HCT116 (cell line): ENCODE data around the gene RGN. TPM values are rescaled to one million over a fixed set of nuclear protein-coding genes. Genes with fewer than 3 reads are reported as not detected.

Experiments used
- ATAC-seq: fragments of 200-7000 bp; cut with Tn5 transposase; 2 replicates; pipeline ENCODE4 v1.9.1; 2020; ENCODE audit warnings: mild to moderate bottlenecking, moderate library complexity
- BruUV-seq: library from RNA; stranded (reverse); fragments of 400-500 nt; replicated peaks from 2 replicates; lab custom pipeline; 2021; lab: Mats Ljungman, UMichigan
- CTCF ChIA-PET: fragments of 300-600 bp; sonication (Branson Sonifier 250); formaldehyde crosslinking; loops from one replicate; lab custom pipeline; 2021; ENCODE audit warnings: antibody characterized with exemption; lab: Charles Lee
- POLR2A ChIA-PET: fragments of 300-600, 350-600 bp; sonication (Branson Sonifier 250); formaldehyde crosslinking; loops from one replicate; lab custom pipeline; 2021; ENCODE audit warnings: antibody characterized with exemption; lab: Charles Lee
- RAD21 ChIA-PET, 2 experiments: fragments of 300-600 bp; sonication (Branson Sonifier 250); formaldehyde crosslinking; loops; one replicate each; lab custom pipeline; 2023; ENCODE audit warnings: low total read pairs in 2 of 2; ENCODE audit not compliant: uncharacterized antibody in 2 of 2, unreplicated experiment in 2 of 2, low non-redundant PET in 1 of 2; lab: Charles Lee
- DNase-seq: peaks from one replicate; pipeline ENCODE4 v3.0.0-alpha.2; 2010; ENCODE audit warnings: low read depth, low spot score
- H2AFZ ChIP-seq: fragments of 200-600 bp; shearing (Covaris generic), sonication (generic); 2 replicates; pipeline ENCODE4 v1.6.1; 2017; ENCODE audit warnings: low read depth, mixed run types, mixed read lengths, antibody characterized with exemption, low read length; ENCODE audit not compliant: poor library complexity, severe bottlenecking
- H3K27ac ChIP-seq: 2 replicates; pipeline ENCODE4 v1.5.1; 2012; ENCODE audit warnings: low read depth, low read length
- H3K27me3 ChIP-seq: fragments of 200-600 bp; sonication (generic); 2 replicates; pipeline ENCODE4 v1.6.1; 2016; ENCODE audit warnings: mixed run types, low read length, mixed read lengths; ENCODE audit not compliant: insufficient read depth
- H3K36me3 ChIP-seq, 2 experiments: fragments of 200-500 bp in 1 of 2; fragments of 200-600 bp in 1 of 2; sonication (Bioruptor generic) in 1 of 2; sonication (generic) in 1 of 2; 2 replicates each; pipeline versions ENCODE4 v1.5.1 to v1.6.1; 2014 to 2016; ENCODE audit warnings: low read length in 2 of 2, inconsistent platforms in 1 of 2, mixed read lengths in 1 of 2, mixed run types in 1 of 2; ENCODE audit not compliant: insufficient read depth in 2 of 2, control insufficient read depth in 1 of 2
- H3K4me1 ChIP-seq, 2 experiments: fragments of 200-600 bp in 1 of 2; sonication (generic) in 1 of 2; 2 replicates each; pipeline versions ENCODE4 v1.5.1 to v1.6.1; 2012 to 2017; ENCODE audit warnings: low read length in 2 of 2, inconsistent platforms in 1 of 2, mild to moderate bottlenecking in 1 of 2, mixed read lengths in 1 of 2, mixed run types in 1 of 2, moderate library complexity in 1 of 2; ENCODE audit not compliant: insufficient read depth in 2 of 2, control insufficient read depth in 1 of 2
- H3K4me2 ChIP-seq: fragments of 200-600 bp; sonication (generic); 2 replicates; pipeline ENCODE4 v1.6.1; 2017; ENCODE audit warnings: mixed run types, low read length, mixed read lengths
- H3K4me3 ChIP-seq, 2 experiments: fragments of 200-600 bp in 1 of 2; sonication (generic) in 1 of 2; replicated peaks in 1 of 2; 2 replicates each; pipeline ENCODE4 v1.5.1; 2011 to 2016; ENCODE audit warnings: low read length in 2 of 2, control low read depth in 1 of 2, low read depth in 1 of 2, mild to moderate bottlenecking in 1 of 2, mixed read lengths in 1 of 2, mixed run types in 1 of 2
- H3K79me2 ChIP-seq: fragments of 200-600 bp; sonication (generic); 2 replicates; pipeline ENCODE4 v1.6.1; 2017; ENCODE audit warnings: mild to moderate bottlenecking, mixed run types, low read length, moderate library complexity, mixed read lengths; ENCODE audit not compliant: insufficient read depth
- H3K9ac ChIP-seq: fragments of 200-600 bp; sonication (generic); 2 replicates; pipeline ENCODE4 v1.6.1; 2016; ENCODE audit warnings: low read length, mixed read lengths
- H3K9me2 ChIP-seq: fragments of 200-600 bp; sonication (generic), shearing (Covaris generic); 2 replicates; pipeline ENCODE4 v1.6.1; 2017; ENCODE audit warnings: mixed run types, mild to moderate bottlenecking, moderate library complexity; ENCODE audit not compliant: insufficient read depth
- H3K9me3 ChIP-seq, 2 experiments: fragments of 200-500 bp in 1 of 2; fragments of 200-600 bp in 1 of 2; sonication (Bioruptor generic) in 1 of 2; sonication (generic) in 1 of 2; 2 replicates each; pipeline ENCODE4 v1.6.1; 2014 to 2017; ENCODE audit warnings: low read length in 2 of 2, mixed read lengths in 2 of 2, inconsistent platforms in 1 of 2, low read depth in 1 of 2, mild to moderate bottlenecking in 1 of 2, mixed run types in 1 of 2, moderate library complexity in 1 of 2; ENCODE audit not compliant: control insufficient read depth in 1 of 2, insufficient read depth in 1 of 2
- H4K20me1 ChIP-seq: fragments of 200-600 bp; sonication (generic), shearing (Covaris generic); 2 replicates; pipeline ENCODE4 v1.6.1; 2017; ENCODE audit warnings: mixed run types, mild to moderate bottlenecking, moderate library complexity; ENCODE audit not compliant: insufficient read depth
- CBX3 ChIP-seq: IDR thresholded peaks from 2 replicates; pipeline ENCODE4 v1.6.1; 2012; ENCODE audit warnings: low read depth
- CEBPB ChIP-seq: IDR thresholded peaks from 2 replicates; pipeline ENCODE4 v1.6.1; 2012; ENCODE audit warnings: low read depth
- EZH2phosphoT487 ChIP-seq: fragments of 200-600 bp; IDR thresholded peaks from 2 replicates; pipeline ENCODE4 v1.6.1; 2018; ENCODE audit warnings: antibody characterized with exemption, borderline replicate concordance
- JUND ChIP-seq: IDR thresholded peaks from 2 replicates; pipeline ENCODE4 v1.6.1; 2012
- SIN3A ChIP-seq: IDR thresholded peaks from 2 replicates; pipeline ENCODE4 v1.6.1; 2012; ENCODE audit warnings: low read depth
- SP1 ChIP-seq: IDR thresholded peaks from 2 replicates; pipeline ENCODE4 v1.6.1; 2012; ENCODE audit warnings: low read depth
- SRF ChIP-seq: IDR thresholded peaks from 2 replicates; pipeline ENCODE4 v1.6.1; 2012; ENCODE audit warnings: low read depth
- YY1 ChIP-seq: IDR thresholded peaks from 2 replicates; pipeline ENCODE4 v1.6.1; 2011; ENCODE audit warnings: low read length, low read depth, moderate library complexity, mild to moderate bottlenecking; ENCODE audit not compliant: insufficient replicate concordance; ENCODE audit errors: extremely low read depth
- ZFX ChIP-seq: fragments of 450-650 bp; IDR thresholded peaks from 2 replicates; pipeline ENCODE4 v1.6.1; 2017
- ZNF274 ChIP-seq: fragments of 200-500 bp; sonication (Bioruptor generic); IDR thresholded peaks from 2 replicates; pipeline ENCODE4 v1.6.1; 2014; ENCODE audit warnings: mild to moderate bottlenecking, low read depth, low read length, inconsistent platforms
- intact Hi-C: fragments of 100-400 bp; cut with micrococcal nuclease; formaldehyde crosslinking; loops from 2 replicates; pipeline ENCODE4 v1.10.0; 2022
- total RNA-seq: library from RNA; stranded (reverse); gene quantifications from one replicate; pipeline ENCODE4 v1.2.1, GENCODE V29; 2021; ENCODE audit not compliant: unreplicated experiment
- TF ChIP-seq, protein P1 (sequence below): IDR thresholded peaks from 2 replicates; pipeline ENCODE4 v1.6.1; 2012
- TF ChIP-seq, protein P2 (sequence below): IDR thresholded peaks from 2 replicates; pipeline ENCODE4 v1.6.1; 2011; ENCODE audit warnings: mild to moderate bottlenecking, low read length, moderate library complexity; ENCODE audit not compliant: insufficient replicate concordance; ENCODE audit errors: extremely low read depth
- TF ChIP-seq, protein P3 (sequence below): IDR thresholded peaks from 2 replicates; pipeline ENCODE4 v1.6.1; 2012

RGN gene
- total RNA-seq, 1 experiment from 2014 or later, result not detected

DNA sequence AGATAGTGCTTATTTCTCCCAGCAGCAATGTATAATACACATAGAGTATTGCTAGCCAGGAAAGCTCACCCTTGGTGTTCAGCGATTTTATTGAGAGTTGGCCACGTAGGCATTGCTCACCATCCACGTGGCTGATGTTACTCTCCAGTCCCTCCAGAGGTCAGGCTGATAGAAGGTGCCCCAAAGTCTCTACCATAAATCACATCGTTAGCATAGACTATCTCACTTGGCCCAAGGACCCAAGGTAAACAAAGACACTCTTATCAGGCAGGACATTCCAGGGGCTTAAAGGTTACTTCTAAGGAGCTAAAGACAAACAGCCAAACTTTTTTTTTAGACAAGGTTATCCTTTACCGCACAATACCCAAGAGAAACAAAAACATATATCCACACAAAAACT is 30.3 kb upstream of the RGN start:
- no peak overlapping the region for H3K4me2 ChIP-seq
- H3K27me3 ChIP-seq, result no peaks in the 10 kb centered on the region
- no peak overlapping the region for H2AFZ ChIP-seq
- POLR2A ChIA-PET, result no interaction called here
- no peak overlapping the region for H3K4me3 ChIP-seq
- RAD21 ChIA-PET, result no interaction called here
- DNase-seq (no peak), ATAC-seq (no peak)
- H4K20me1 ChIP-seq, result no peaks in the 10 kb centered on the region
- no peak overlapping the region for H3K9ac ChIP-seq
- TF ChIP-seq, protein P1, sequence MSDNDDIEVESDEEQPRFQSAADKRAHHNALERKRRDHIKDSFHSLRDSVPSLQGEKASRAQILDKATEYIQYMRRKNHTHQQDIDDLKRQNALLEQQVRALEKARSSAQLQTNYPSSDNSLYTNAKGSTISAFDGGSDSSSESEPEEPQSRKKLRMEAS, result no peak
- TF ChIP-seq SRF (no peak), SIN3A (no peak), CEBPB (no peak), YY1 (no peak), ZFX (no peak), CBX3 (no peak), ZNF274 (no peak), JUND (no peak), SP1 (no peak), EZH2phosphoT487 (no peak)
- TF ChIP-seq, protein P2, sequence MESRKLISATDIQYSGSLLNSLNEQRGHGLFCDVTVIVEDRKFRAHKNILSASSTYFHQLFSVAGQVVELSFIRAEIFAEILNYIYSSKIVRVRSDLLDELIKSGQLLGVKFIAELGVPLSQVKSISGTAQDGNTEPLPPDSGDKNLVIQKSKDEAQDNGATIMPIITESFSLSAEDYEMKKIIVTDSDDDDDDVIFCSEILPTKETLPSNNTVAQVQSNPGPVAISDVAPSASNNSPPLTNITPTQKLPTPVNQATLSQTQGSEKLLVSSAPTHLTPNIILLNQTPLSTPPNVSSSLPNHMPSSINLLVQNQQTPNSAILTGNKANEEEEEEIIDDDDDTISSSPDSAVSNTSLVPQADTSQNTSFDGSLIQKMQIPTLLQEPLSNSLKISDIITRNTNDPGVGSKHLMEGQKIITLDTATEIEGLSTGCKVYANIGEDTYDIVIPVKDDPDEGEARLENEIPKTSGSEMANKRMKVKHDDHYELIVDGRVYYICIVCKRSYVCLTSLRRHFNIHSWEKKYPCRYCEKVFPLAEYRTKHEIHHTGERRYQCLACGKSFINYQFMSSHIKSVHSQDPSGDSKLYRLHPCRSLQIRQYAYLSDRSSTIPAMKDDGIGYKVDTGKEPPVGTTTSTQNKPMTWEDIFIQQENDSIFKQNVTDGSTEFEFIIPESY, result no peak
- TF ChIP-seq, protein P3, sequence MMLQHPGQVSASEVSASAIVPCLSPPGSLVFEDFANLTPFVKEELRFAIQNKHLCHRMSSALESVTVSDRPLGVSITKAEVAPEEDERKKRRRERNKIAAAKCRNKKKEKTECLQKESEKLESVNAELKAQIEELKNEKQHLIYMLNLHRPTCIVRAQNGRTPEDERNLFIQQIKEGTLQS, result no peak
- no peaks in the 10 kb centered on the region for H3K9me2 ChIP-seq
- no peaks in the 10 kb centered on the region for H3K4me1 ChIP-seq
- intact Hi-C loops, result no loop called here
- no TSS peak for BruUV-seq
- H3K79me2 ChIP-seq, result no peaks in the 10 kb centered on the region
- CTCF ChIA-PET, result no interaction called here
- no peak overlapping the region for H3K27ac ChIP-seq
- H3K36me3 ChIP-seq, result no peaks in the 10 kb centered on the region
- no peaks in the 10 kb centered on the region for H3K9me3 ChIP-seq
